Cardiac muscle cell (in vitro differentiated cells and primary cell): ENCODE data around the gene HIVEP1. TPM values are rescaled to one million over a fixed set of nuclear protein-coding genes. Genes with fewer than 3 reads are reported as not detected.
"Not testable (repeated sequence)": the region's sequence is repeated elsewhere in the genome, so short reads cannot be mapped to it uniquely, and the experiment has no call there.

Experiments
- DNase-seq, 2 donors: peaks; one replicate each; pipeline versions ENCODE4 v3.0.0 to v3.0.0-alpha.2; 2010 to 2017; ENCODE audit warnings: low read depth in 1 of 2, low spot score in 1 of 2
- H3K27ac ChIP-seq: fragments of 200-600 bp; sonication (generic); 2 replicates; pipeline ENCODE4 v1.5.1; 2016
- H3K27me3 ChIP-seq: fragments of 200-600 bp; sonication (generic); 2 replicates; pipeline ENCODE4 v1.6.0; 2016; ENCODE audit warnings: control low read depth
- H3K36me3 ChIP-seq: fragments of 200-600 bp; sonication (generic); 2 replicates; pipeline ENCODE4 v1.5.1; 2016; ENCODE audit warnings: control low read depth
- H3K4me1 ChIP-seq: fragments of 200-600 bp; sonication (generic); 2 replicates; pipeline ENCODE4 v1.8.1; 2017; ENCODE audit warnings: low read depth, mild to moderate bottlenecking, mixed run types
- H3K4me3 ChIP-seq: fragments of 200-600 bp; sonication (generic); 2 replicates; pipeline ENCODE4 v1.5.1; 2016; ENCODE audit warnings: mild to moderate bottlenecking
- H3K9me3 ChIP-seq: fragments of 200-600 bp; sonication (generic); 2 replicates; pipeline ENCODE4 v1.5.1; 2017; ENCODE audit warnings: low read depth, mild to moderate bottlenecking, control low read depth
- CTCF ChIP-seq: IDR thresholded peaks from 2 replicates; pipeline ENCODE4 v1.5.1; 2012; ENCODE audit warnings: low read depth, mild to moderate bottlenecking, low read length
- polyA plus RNA-seq: library from polyadenylated mRNA; unstranded; fragments of >200 nt; fragmentation: Nextera tagmentation; extraction: Ambion mirVana; gene quantifications from 2 replicates; pipeline ENCODE4 v1.2.1, GENCODE V29; 2016
- total RNA-seq: library from RNA; depleted of rRNA; stranded (reverse); fragments of >200 nt; gene quantifications from 2 replicates; pipeline ENCODE4 v1.2.3, GENCODE V29; 2016

The HIVEP1 gene
- total and polyA plus RNA-seq, 2 experiments from 2014 or later = 5.3 to 20.0 TPM

GRCh38 chr6:12105271-12105670, 93.2 kb downstream of the HIVEP1 start:
- Histone ChIP-seq H3K4me3 (no peak overlapping the region), H3K36me3 (no peaks in the 10 kb centered on the region), H3K27me3 (no peaks in the 10 kb centered on the region), H3K9me3 (no peaks in the 10 kb centered on the region), H3K4me1 (peaks cover 49% of the 10 kb centered on the region), H3K27ac (no peak overlapping the region)
- no peak for TF ChIP-seq CTCF
- peak in 1 of 2 donors; percentile 22 for DNase-seq

GRCh38 chr6:12108376-12108775, 96.3 kb downstream of the HIVEP1 start:
- H3K4me3 ChIP-seq, H3K9me3 ChIP-seq, H3K27me3 ChIP-seq, H3K36me3 ChIP-seq, H3K27ac ChIP-seq, DNase-seq: not testable (repeated sequence)
- H3K4me1 ChIP-seq = peaks cover 18% of the 10 kb centered on the region

- Histone ChIP-seq H3K4me1 (peaks cover 4% of the 10 kb centered on the region), H3K27ac (no peak overlapping the region), H3K36me3 (no peaks in the 10 kb centered on the region), H3K27me3 (no peaks in the 10 kb centered on the region), H3K4me3 (no peak overlapping the region), H3K9me3 (no peaks in the 10 kb centered on the region)
- DNase-seq = no peak
- TF ChIP-seq CTCF = no peak
These were observed 98.6 kb downstream of the HIVEP1 start for GRCh38 chr6:12110523-12111362.

GRCh38 chr6:12111363-12111670, 99.2 kb downstream of the HIVEP1 start:
- Histone ChIP-seq H3K27ac (no peak overlapping the region), H3K4me3 (no peak overlapping the region), H3K4me1 (peaks cover 4% of the 10 kb centered on the region), H3K9me3 (no peaks in the 10 kb centered on the region), H3K36me3 (no peaks in the 10 kb centered on the region), H3K27me3 (no peaks in the 10 kb centered on the region)
- no peak for DNase-seq
- no peak for TF ChIP-seq CTCF

GRCh38 chr6:12112540-12113189, 100.6 kb downstream of the HIVEP1 start:
- peak in 1 of 2 donors; percentile 12 for DNase-seq
- H3K27ac ChIP-seq = no peak overlapping the region
- no peak overlapping the region for H3K4me3 ChIP-seq
- H3K4me1 ChIP-seq = peaks cover 4% of the 10 kb centered on the region
- no peaks in the 10 kb centered on the region for H3K27me3 ChIP-seq
- H3K9me3 ChIP-seq = no peaks in the 10 kb centered on the region
- TF ChIP-seq CTCF = no peak
- no peaks in the 10 kb centered on the region for H3K36me3 ChIP-seq

GRCh38 chr6:12113190-12113577, 101.1 kb downstream of the HIVEP1 start:
- H3K27ac ChIP-seq = no peak overlapping the region
- no peak overlapping the region for H3K4me3 ChIP-seq
- H3K27me3 ChIP-seq = no peaks in the 10 kb centered on the region
- no peaks in the 10 kb centered on the region for H3K9me3 ChIP-seq
- peaks cover 4% of the 10 kb centered on the region for H3K4me1 ChIP-seq
- H3K36me3 ChIP-seq = no peaks in the 10 kb centered on the region
- DNase-seq = peak in 1 of 2 donors; percentile 77
- no peak for TF ChIP-seq CTCF
